Uterus (tissue), 4 donors: ENCODE data around the gene MIPEP. TPM values are rescaled to one million over a fixed set of nuclear protein-coding genes. Genes with fewer than 3 reads are reported as not detected.

ENCODE experiments used
- DNase-seq, 2 donors: peaks; one replicate each; pipeline ENCODE4 v3.0.0-alpha.2; 2019 to 2020
- H3K27ac ChIP-seq, 2 donors: fragments of 200-600 bp; sonication (generic); 1 replicate in 1 of 2; 2 replicates in 1 of 2; pipeline ENCODE4 v1.5.1; 2016 to 2018
- H3K27me3 ChIP-seq, 2 donors: fragments of 200-600 bp; sonication (generic); one replicate each; pipeline ENCODE4 v1.5.1; 2018 to 2019; ENCODE audit warnings: control low read depth in 1 of 2
- H3K36me3 ChIP-seq, 2 donors: fragments of 200-600 bp; sonication (generic); one replicate each; pipeline ENCODE4 v1.5.1; 2019; ENCODE audit warnings: control low read depth in 1 of 2
- H3K4me1 ChIP-seq, 2 donors: fragments of 200-600 bp; sonication (generic); one replicate each; pipeline ENCODE4 v1.5.1; 2018 to 2019; ENCODE audit warnings: control low read depth in 1 of 2
- H3K4me3 ChIP-seq, 2 donors: fragments of 200-600 bp; sonication (generic); 1 replicate in 1 of 2; 2 replicates in 1 of 2; pipeline ENCODE4 v1.5.1; 2018 to 2019; ENCODE audit warnings: mild to moderate bottlenecking in 1 of 2
- H3K9me3 ChIP-seq, 2 donors: fragments of 200-600 bp; sonication (generic); one replicate each; pipeline ENCODE4 v1.5.1; 2019; ENCODE audit warnings: control low read depth in 1 of 2
- CTCF ChIP-seq, 4 experiments: fragments of 200-600 bp in 2 of 4; fragments of 450-650 bp in 2 of 4; sonication (generic) in 2 of 4; IDR thresholded peaks; one replicate each; pipeline ENCODE4 v1.5.1; 2016 to 2019; ENCODE audit warnings: antibody characterized with exemption in 4 of 4, mild to moderate bottlenecking in 2 of 4, moderate library complexity in 1 of 4
- POLR2A ChIP-seq, 2 donors: fragments of 450-650 bp; IDR thresholded peaks; one replicate each; pipeline ENCODE4 v1.6.1; 2016; ENCODE audit warnings: antibody characterized with exemption in 2 of 2, mild to moderate bottlenecking in 1 of 2, moderate library complexity in 1 of 2
- intact Hi-C: fragments of 100-400 bp; cut with DNase I; formaldehyde crosslinking; loops from one replicate; pipeline ENCODE4 v1.15.1; 2023; ENCODE audit warnings: low total_unique reads
- total RNA-seq, 4 donors: library from RNA; depleted of rRNA in 3 of 4; stranded (reverse); fragments of >200 nt in 3 of 4; gene quantifications; one replicate each; pipeline versions ENCODE4 v1.1.0 to v1.2.4, GENCODE V29; 2014 to 2023
- donor health status: DM: yes; HTN: yes; CAD: no.

The MIPEP gene
- total RNA-seq, 4 donors from 2014 or later: 0.77 to 31.5 (median 19.3) TPM

GRCh38 chr13:23847497-23847896 is 41.7 kb downstream of the MIPEP start:
- H3K4me3 ChIP-seq: no peak overlapping the region
- H3K27ac ChIP-seq: no peak overlapping the region
- TF ChIP-seq POLR2A (IDR thresholded peaks at IDR 0.05) (no peak), CTCF (IDR thresholded peaks at IDR 0.05) (no peak)
- H3K36me3 ChIP-seq: no peaks in the 10 kb centered on the region
- no peaks in the 10 kb centered on the region for H3K4me1 ChIP-seq
- no peaks in the 10 kb centered on the region for H3K9me3 ChIP-seq
- H3K27me3 ChIP-seq: no peaks in the 10 kb centered on the region
- no peak for DNase-seq
- intact Hi-C loops: no loop called here

- no peak for DNase-seq
- Histone ChIP-seq H3K27ac (no peak overlapping the region), H3K36me3 (no peaks in the 10 kb centered on the region), H3K9me3 (no peaks in the 10 kb centered on the region), H3K4me1 (no peaks in the 10 kb centered on the region), H3K27me3 (no peaks in the 10 kb centered on the region), H3K4me3 (no peak overlapping the region)
- intact Hi-C loops: no loop called here
- TF ChIP-seq CTCF (IDR thresholded peaks at IDR 0.05): no peak
- TF ChIP-seq POLR2A (IDR thresholded peaks at IDR 0.05): no peak
Measured at GRCh38 chr13:23845105-23845725, 44.0 kb downstream of the MIPEP start.

- H3K27ac ChIP-seq: no peak overlapping the region
- H3K9me3 ChIP-seq: no peaks in the 10 kb centered on the region
- no peak for DNase-seq
- H3K36me3 ChIP-seq: no peaks in the 10 kb centered on the region
- no peaks in the 10 kb centered on the region for H3K27me3 ChIP-seq
- no peaks in the 10 kb centered on the region for H3K4me1 ChIP-seq
- TF ChIP-seq CTCF (IDR thresholded peaks at IDR 0.05): no peak
- no peak for TF ChIP-seq POLR2A (IDR thresholded peaks at IDR 0.05)
- no peak overlapping the region for H3K4me3 ChIP-seq
- intact Hi-C loops: no loop called here
Measured at GRCh38 chr13:23844132-23844531, 45.1 kb downstream of the MIPEP start.

- no peak for TF ChIP-seq POLR2A (IDR thresholded peaks at IDR 0.05)
- TF ChIP-seq CTCF (IDR thresholded peaks at IDR 0.05): no peak
- no peaks in the 10 kb centered on the region for H3K4me1 ChIP-seq
- DNase-seq: no peak
- no peaks in the 10 kb centered on the region for H3K36me3 ChIP-seq
- intact Hi-C loops: no loop called here
- no peak overlapping the region for H3K27ac ChIP-seq
- H3K27me3 ChIP-seq: no peaks in the 10 kb centered on the region
- H3K4me3 ChIP-seq: no peak overlapping the region
- H3K9me3 ChIP-seq: no peaks in the 10 kb centered on the region
Measured at GRCh38 chr13:23843436-23843835, 45.8 kb downstream of the MIPEP start.

GRCh38 chr13:23842406-23842805 is 46.8 kb downstream of the MIPEP start:
- Histone ChIP-seq H3K27me3 (no peaks in the 10 kb centered on the region), H3K36me3 (no peaks in the 10 kb centered on the region), H3K4me1 (no peaks in the 10 kb centered on the region), H3K9me3 (no peaks in the 10 kb centered on the region), H3K4me3 (no peak overlapping the region), H3K27ac (no peak overlapping the region)
- DNase-seq: no peak
- TF ChIP-seq CTCF (IDR thresholded peaks at IDR 0.05): no peak
- TF ChIP-seq POLR2A (IDR thresholded peaks at IDR 0.05): no peak
- intact Hi-C loops: no loop called here
